Left ventricle myocardium inferior (tissue), 1 donor: ENCODE data around the gene AKAP9. TPM values are rescaled to one million over a fixed set of nuclear protein-coding genes. Genes with fewer than 3 reads are reported as not detected.
"Not testable (repeated sequence)": the region's sequence is repeated elsewhere in the genome, so short reads cannot be mapped to it uniquely, and the experiment has no call there.

Experiments
- DNase-seq: peaks from one replicate; pipeline ENCODE4 v3.0.0-alpha.2; 2020
- H3K27ac ChIP-seq: fragments of 200-600 bp; replicated peaks from 2 replicates; pipeline ENCODE4 v1.8.0; 2021
- H3K27me3 ChIP-seq: fragments of 200-600 bp; 2 replicates; pipeline ENCODE4 v1.8.0; 2021; ENCODE audit warnings: low read depth
- H3K36me3 ChIP-seq: fragments of 200-600 bp; 2 replicates; pipeline ENCODE4 v1.8.0; 2021
- H3K4me1 ChIP-seq: fragments of 200-600 bp; 2 replicates; pipeline ENCODE4 v1.8.0; 2021
- H3K4me3 ChIP-seq: fragments of 200-600 bp; 2 replicates; pipeline ENCODE4 v1.8.0; 2021; ENCODE audit warnings: mild to moderate bottlenecking, moderate library complexity
- H3K9me3 ChIP-seq: fragments of 200-600 bp; replicated peaks from 2 replicates; pipeline ENCODE4 v1.8.0; 2021
- CTCF ChIP-seq: fragments of 200-600 bp; IDR thresholded peaks from 2 replicates; pipeline ENCODE4 v1.8.0; 2021; ENCODE audit warnings: antibody characterized with exemption, mild to moderate bottlenecking, borderline replicate concordance
- intact Hi-C: fragments of 100-400 bp; cut with micrococcal nuclease; formaldehyde crosslinking; loops from one replicate; pipeline ENCODE4 v1.11.0; 2022
- total RNA-seq: library from RNA; stranded (reverse); fragmentation: NEBNext Ultra II Directional; extraction: Animal tissue kit (Norgen Biotek cat#: 25700); gene quantifications from one replicate; pipeline ENCODE4 v1.2.1, GENCODE V29; 2021
- donor health status: DM: no; HTN: yes; CAD: no; lungs with severe emphysema.

Gene AKAP9
- total RNA-seq, 1 donor from 2014 or later = 49.4 TPM

GRCh38 chr7:92072708-92073107, 132.0 kb downstream of the AKAP9 start:
- H3K36me3 ChIP-seq = peaks cover 73% of the 10 kb centered on the region
- no peak overlapping the region for H3K27ac ChIP-seq
- H3K9me3 ChIP-seq = no peaks in the 10 kb centered on the region
- H3K4me1 ChIP-seq = peaks cover 5% of the 10 kb centered on the region
- intact Hi-C loops = no loop called here
- TF ChIP-seq CTCF = no peak
- H3K27me3 ChIP-seq = no peaks in the 10 kb centered on the region
- H3K4me3 ChIP-seq = no peak overlapping the region
- no peak for DNase-seq

- Histone ChIP-seq H3K9me3 (no peaks in the 10 kb centered on the region), H3K27me3 (no peaks in the 10 kb centered on the region), H3K4me3 (no peak overlapping the region), H3K36me3 (peaks cover 85% of the 10 kb centered on the region), H3K27ac (no peak overlapping the region), H3K4me1 (peaks cover 5% of the 10 kb centered on the region)
- intact Hi-C loops = no loop called here
- TF ChIP-seq CTCF = no peak
- no peak for DNase-seq
These were observed 134.9 kb downstream of the AKAP9 start for GRCh38 chr7:92075455-92076158.

- intact Hi-C loops = no loop called here
- H3K36me3 ChIP-seq = peaks cover 79% of the 10 kb centered on the region
- no peak overlapping the region for H3K4me3 ChIP-seq
- no peak for DNase-seq
- no peaks in the 10 kb centered on the region for H3K27me3 ChIP-seq
- no peak overlapping the region for H3K27ac ChIP-seq
- TF ChIP-seq CTCF = no peak
- H3K9me3 ChIP-seq = no peaks in the 10 kb centered on the region
- H3K4me1 ChIP-seq = no peaks in the 10 kb centered on the region
These were observed 135.8 kb downstream of the AKAP9 start for GRCh38 chr7:92076509-92076908.

GRCh38 chr7:92083922-92084321, 143.3 kb downstream of the AKAP9 start:
- intact Hi-C loops = loop anchor here (10.0 kb wide), 1 partner anchor 151 kb away; no protein-coding TSS in a partner anchor
- H3K27me3 ChIP-seq, H3K27ac ChIP-seq, H3K4me3 ChIP-seq, DNase-seq, H3K4me1 ChIP-seq, H3K9me3 ChIP-seq: not testable (repeated sequence)
- peaks cover 91% of the 10 kb centered on the region for H3K36me3 ChIP-seq

- Histone ChIP-seq H3K27ac (no peak overlapping the region), H3K4me1 (no peaks in the 10 kb centered on the region), H3K36me3 (peaks cover 97% of the 10 kb centered on the region), H3K4me3 (no peak overlapping the region), H3K27me3 (no peaks in the 10 kb centered on the region), H3K9me3 (no peaks in the 10 kb centered on the region)
- DNase-seq = no peak
- intact Hi-C loops = loop anchor here (10.0 kb wide), 1 partner anchor 147 kb away; no protein-coding TSS in a partner anchor
- no peak for TF ChIP-seq CTCF
These were observed 147.6 kb downstream of the AKAP9 start for GRCh38 chr7:92088266-92088665.

GRCh38 chr7:92092210-92092609, 151.5 kb downstream of the AKAP9 start:
- intact Hi-C loops = no loop called here
- Histone ChIP-seq H3K27ac (no peak overlapping the region), H3K4me1 (no peaks in the 10 kb centered on the region), H3K9me3 (no peaks in the 10 kb centered on the region), H3K27me3 (no peaks in the 10 kb centered on the region), H3K36me3 (peaks cover 97% of the 10 kb centered on the region), H3K4me3 (no peak overlapping the region)
- DNase-seq = no peak
- no peak for TF ChIP-seq CTCF
